Karpas-422 (cell line): ENCODE results near the gene CAPN5. TPM values are rescaled to one million over a fixed set of nuclear protein-coding genes. Genes with fewer than 3 reads are reported as not detected.
A peak's percentile ranks its signal among the peaks of the same experiment; 100 is the strongest.

ENCODE experiments used
- DNase-seq: peaks from one replicate; pipeline ENCODE4 v3.0.0-alpha.2; 2015
- H2AFZ ChIP-seq: fragments of 200-600 bp; sonication (generic); 2 replicates; pipeline ENCODE4 v1.6.1; 2014; ENCODE audit warnings: antibody characterized with exemption, low read length, mixed read lengths
- H3K27ac ChIP-seq: fragments of 200-600 bp; sonication (generic); 2 replicates; pipeline ENCODE4 v1.5.1; 2014; ENCODE audit warnings: mild to moderate bottlenecking, low read length, moderate library complexity
- H3K27me3 ChIP-seq: fragments of 200-600 bp; sonication (generic); 2 replicates; pipeline ENCODE4 v1.6.1; 2014; ENCODE audit warnings: low read length, mixed read lengths
- H3K36me3 ChIP-seq: fragments of 200-600 bp; sonication (generic); 2 replicates; pipeline ENCODE4 v1.6.1; 2014; ENCODE audit warnings: low read length, mixed read lengths; ENCODE audit not compliant: insufficient read depth
- H3K4me1 ChIP-seq: fragments of 200-600 bp; sonication (generic); 2 replicates; pipeline ENCODE4 v1.6.1; 2014; ENCODE audit warnings: mild to moderate bottlenecking, low read length, mixed read lengths
- H3K4me2 ChIP-seq: fragments of 200-600 bp; sonication (generic); 2 replicates; pipeline ENCODE4 v1.6.1; 2014; ENCODE audit warnings: low read length, low read depth, mild to moderate bottlenecking; ENCODE audit not compliant: poor library complexity, severe bottlenecking
- H3K4me3 ChIP-seq: fragments of 200-600 bp; sonication (generic); 2 replicates; pipeline ENCODE4 v1.5.1; 2014; ENCODE audit warnings: mild to moderate bottlenecking, antibody characterized with exemption, low read length, mixed read lengths
- H3K79me2 ChIP-seq: fragments of 200-600 bp; sonication (generic); 2 replicates; pipeline ENCODE4 v1.6.1; 2014; ENCODE audit warnings: mild to moderate bottlenecking, low read length, mixed read lengths
- H3K9ac ChIP-seq: fragments of 200-600 bp; sonication (generic); 2 replicates; pipeline ENCODE4 v1.6.0; 2014; ENCODE audit warnings: low read length
- H3K9me2 ChIP-seq: fragments of 200-600 bp; sonication (generic), shearing (Covaris generic); replicated peaks from 2 replicates; pipeline ENCODE4 v1.6.0; 2014; ENCODE audit warnings: mild to moderate bottlenecking, low read length, moderate library complexity; ENCODE audit not compliant: insufficient read depth
- H3K9me3 ChIP-seq: fragments of 300-700, 200-600 bp; sonication (generic); 2 replicates; pipeline ENCODE4 v1.6.1; 2014; ENCODE audit warnings: low read length, mixed read lengths
- H4K20me1 ChIP-seq: fragments of 200-600 bp; sonication (generic); 2 replicates; pipeline ENCODE4 v1.6.1; 2014; ENCODE audit warnings: mild to moderate bottlenecking, antibody characterized with exemption, low read length, low read depth; ENCODE audit not compliant: insufficient read depth
- total RNA-seq: library from RNA; depleted of rRNA; stranded (reverse); fragments of >200 nt; shearing (Covaris generic); gene quantifications from 2 replicates; pipeline ENCODE4 v1.2.3, GENCODE V29; 2014; ENCODE audit warnings: low replicate concordance

Gene CAPN5
- total RNA-seq, 1 experiment from 2014 or later: 0.07 TPM

- DNase-seq: no peak
These were observed 38.0 kb downstream of the CAPN5 start for GRCh38 chr11:77104727-77105126.

GRCh38 chr11:77106321-77106720 is 39.5 kb downstream of the CAPN5 start:
- no peak overlapping the region for H3K4me3 ChIP-seq

More at GRCh38 chr11:77104727-77105126, 38.0 kb downstream of the CAPN5 start:
- Histone ChIP-seq H2AFZ (no peak overlapping the region), H3K9me2 (no peaks in the 10 kb centered on the region), H3K4me1 (peaks cover 35% of the 10 kb centered on the region), H3K9ac (no peak overlapping the region), H3K4me2 (no peak overlapping the region), H3K9me3 (no peaks in the 10 kb centered on the region), H3K27me3 (no peaks in the 10 kb centered on the region), H3K79me2 (no peaks in the 10 kb centered on the region), H3K27ac (no peak overlapping the region), H3K36me3 (no peaks in the 10 kb centered on the region), H3K4me3 (no peak overlapping the region), H4K20me1 (peaks cover 4% of the 10 kb centered on the region; the same call in 1 of the 2 replicates)

DNA sequence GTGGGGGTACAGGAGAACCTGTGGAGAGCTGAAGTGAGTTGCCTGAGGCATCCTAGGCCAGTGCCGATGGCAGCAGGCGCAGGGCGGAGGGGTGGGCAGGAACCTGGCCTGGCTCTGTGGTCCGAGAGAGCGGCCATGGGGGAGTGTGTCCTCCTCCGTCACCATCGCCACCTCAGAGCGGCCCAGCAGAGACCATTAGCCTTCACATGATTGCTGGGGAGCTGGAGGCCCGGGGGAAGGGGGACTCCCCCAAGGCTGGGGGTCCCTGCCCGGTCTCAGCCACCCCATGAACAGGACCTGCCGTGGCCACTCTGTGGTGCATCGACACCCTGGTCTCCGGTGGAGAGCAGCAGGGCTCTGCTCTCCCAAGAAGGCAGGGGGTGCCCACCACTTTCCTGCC is 40.0 kb downstream of the CAPN5 start:
- Histone ChIP-seq H3K4me1 (peaks cover 52% of the 10 kb centered on the region), H3K9me2 (no peaks in the 10 kb centered on the region), H3K4me2 (no peak overlapping the region), H3K36me3 (no peaks in the 10 kb centered on the region), H3K79me2 (no peaks in the 10 kb centered on the region), H2AFZ (no peak overlapping the region), H4K20me1 (peaks cover 4% of the 10 kb centered on the region; the same call in 1 of the 2 replicates), H3K9me3 (no peaks in the 10 kb centered on the region), H3K9ac (no peak overlapping the region), H3K27ac (no peak overlapping the region), H3K27me3 (no peaks in the 10 kb centered on the region; the same call in 1 of the 2 replicates), H3K4me3 (no peak overlapping the region)
- no peak for DNase-seq

More at GRCh38 chr11:77106321-77106720, 39.5 kb downstream of the CAPN5 start:
- Histone ChIP-seq H3K36me3 (no peaks in the 10 kb centered on the region), H3K9me2 (no peaks in the 10 kb centered on the region), H2AFZ (no peak overlapping the region), H3K4me1 (peaks cover 51% of the 10 kb centered on the region), H3K4me2 (no peak overlapping the region), H3K79me2 (no peaks in the 10 kb centered on the region), H3K27me3 (no peaks in the 10 kb centered on the region), H4K20me1 (peaks cover 4% of the 10 kb centered on the region; the same call in 1 of the 2 replicates), H3K9me3 (no peaks in the 10 kb centered on the region), H3K9ac (no peak overlapping the region), H3K27ac (no peak overlapping the region)
- DNase-seq: peak; percentile 50

- Histone ChIP-seq H3K79me2 (no peaks in the 10 kb centered on the region), H3K4me3 (no peak overlapping the region), H2AFZ (no peak overlapping the region), H3K27ac (no peak overlapping the region), H3K36me3 (no peaks in the 10 kb centered on the region), H3K9ac (no peak overlapping the region), H4K20me1 (peaks cover 4% of the 10 kb centered on the region; the same call in 1 of the 2 replicates), H3K9me2 (no peaks in the 10 kb centered on the region), H3K27me3 (no peaks in the 10 kb centered on the region; the same call in 1 of the 2 replicates), H3K4me2 (peak overlapping the region; percentile 11), H3K9me3 (no peaks in the 10 kb centered on the region), H3K4me1 (peaks cover 52% of the 10 kb centered on the region)
- peak; percentile 47 for DNase-seq
These were observed 41.2 kb downstream of the CAPN5 start for GRCh38 chr11:77107950-77108349.

DNA sequence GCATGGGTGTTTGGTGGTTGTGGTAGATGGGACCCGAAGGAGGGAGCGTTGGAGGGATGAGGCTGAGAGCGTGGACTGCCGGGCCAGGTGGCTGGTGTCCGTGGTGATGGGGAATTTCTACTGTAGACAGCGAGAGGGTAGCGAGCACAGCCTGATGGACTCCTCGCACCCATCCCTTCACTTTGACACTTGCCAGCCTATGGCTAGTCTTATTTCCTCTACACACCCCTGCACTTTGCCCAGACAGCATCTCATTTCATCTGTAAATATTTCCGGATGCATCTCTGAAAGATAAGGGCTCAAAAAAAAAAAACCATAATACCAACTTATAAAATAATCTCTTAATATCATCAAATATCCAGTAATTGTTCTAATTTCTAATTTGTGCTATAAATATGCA is 41.7 kb downstream of the CAPN5 start:
- no peaks in the 10 kb centered on the region for H3K9me3 ChIP-seq
- peak overlapping the region; percentile 65 for H3K4me2 ChIP-seq
- H3K9ac ChIP-seq: no peak overlapping the region
- H3K36me3 ChIP-seq: no peaks in the 10 kb centered on the region
- no peaks in the 10 kb centered on the region; the same call in 1 of the 2 replicates for H3K27me3 ChIP-seq
- H3K4me3 ChIP-seq: no peak overlapping the region
- no peak overlapping the region for H2AFZ ChIP-seq
- H4K20me1 ChIP-seq: peaks cover 4% of the 10 kb centered on the region; the same call in 1 of the 2 replicates
- DNase-seq: no peak
- H3K9me2 ChIP-seq: no peaks in the 10 kb centered on the region
- H3K27ac ChIP-seq: no peak overlapping the region
- H3K79me2 ChIP-seq: no peaks in the 10 kb centered on the region
- H3K4me1 ChIP-seq: peaks cover 52% of the 10 kb centered on the region

DNA sequence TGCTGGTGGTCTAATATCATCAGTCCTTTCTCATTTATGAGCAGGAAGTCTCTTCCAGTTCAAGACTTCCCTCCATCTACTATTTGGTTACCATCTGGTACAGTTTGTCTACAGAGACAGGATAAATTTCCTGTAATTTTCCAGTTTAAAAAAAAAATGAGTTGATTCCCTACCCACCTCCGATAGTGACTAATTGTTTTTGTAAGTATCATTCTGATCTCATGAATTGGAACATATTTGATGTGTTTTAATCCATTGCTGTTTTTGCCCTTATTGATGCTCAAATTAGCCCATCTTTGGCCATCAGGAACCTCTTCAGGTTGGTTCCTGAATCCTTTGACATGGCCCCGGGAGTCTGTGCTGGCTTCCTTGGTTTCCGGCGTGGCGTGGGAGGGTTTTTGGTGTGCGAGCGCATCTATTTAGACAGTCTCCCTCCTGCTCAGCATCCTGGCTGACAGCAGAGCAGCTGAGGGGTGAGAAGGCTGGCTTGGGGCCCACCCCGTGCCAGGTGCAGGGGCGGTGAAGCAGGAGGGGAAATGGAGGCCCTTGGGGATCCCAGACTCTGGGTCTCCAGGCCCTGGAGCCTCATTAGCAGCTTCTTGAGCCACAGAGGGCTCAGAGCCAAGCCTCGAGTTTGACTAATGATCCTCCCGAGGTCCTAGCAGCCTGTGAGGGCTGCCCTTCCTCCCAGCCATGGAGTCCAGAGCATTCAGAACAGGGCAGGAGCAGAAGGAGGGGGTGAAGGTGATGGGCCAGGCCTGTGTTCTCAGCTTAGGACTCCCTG is 42.7 kb downstream of the CAPN5 start:
- Histone ChIP-seq H3K4me2 (peak overlapping the region; percentile 65), H3K27ac (peak overlapping the region; percentile 47), H3K9me2 (no peaks in the 10 kb centered on the region), H3K27me3 (no peaks in the 10 kb centered on the region; the same call in 1 of the 2 replicates), H2AFZ (no peak overlapping the region), H3K9me3 (no peaks in the 10 kb centered on the region), H4K20me1 (no peaks in the 10 kb centered on the region; the same call in 1 of the 2 replicates), H3K9ac (no peak overlapping the region), H3K4me3 (peak overlapping the region; percentile 39), H3K79me2 (no peaks in the 10 kb centered on the region), H3K36me3 (no peaks in the 10 kb centered on the region), H3K4me1 (peaks cover 52% of the 10 kb centered on the region)
- DNase-seq: peak; percentile 95

GRCh38 chr11:77110836-77111235 is 44.1 kb downstream of the CAPN5 start:
- Histone ChIP-seq H3K9me2 (no peaks in the 10 kb centered on the region), H3K79me2 (no peaks in the 10 kb centered on the region), H3K4me2 (no peak overlapping the region), H4K20me1 (no peaks in the 10 kb centered on the region; the same call in 1 of the 2 replicates), H3K9ac (no peak overlapping the region), H2AFZ (no peak overlapping the region), H3K27ac (no peak overlapping the region), H3K9me3 (no peaks in the 10 kb centered on the region), H3K4me3 (no peak overlapping the region), H3K36me3 (no peaks in the 10 kb centered on the region), H3K4me1 (peaks cover 52% of the 10 kb centered on the region), H3K27me3 (no peaks in the 10 kb centered on the region; the same call in 1 of the 2 replicates)
- DNase-seq: no peak

- Histone ChIP-seq H3K27me3 (no peaks in the 10 kb centered on the region; the same call in 1 of the 2 replicates), H3K4me3 (no peak overlapping the region), H3K9me2 (no peaks in the 10 kb centered on the region), H3K9ac (no peak overlapping the region), H2AFZ (no peak overlapping the region), H3K4me1 (peaks cover 51% of the 10 kb centered on the region), H4K20me1 (no peaks in the 10 kb centered on the region; the same call in 1 of the 2 replicates), H3K36me3 (no peaks in the 10 kb centered on the region), H3K4me2 (no peak overlapping the region), H3K9me3 (no peaks in the 10 kb centered on the region), H3K27ac (no peak overlapping the region), H3K79me2 (no peaks in the 10 kb centered on the region)
- DNase-seq: no peak
These were observed 44.5 kb downstream of the CAPN5 start for GRCh38 chr11:77111277-77111676.
